Erythroblast (primary cell): ENCODE results near the gene DMD.

Experiments
- GATA1 ChIP-seq: IDR thresholded peaks from 2 replicates; pipeline ENCODE4 v1.6.1; 2011; ENCODE audit warnings: low read depth, mild to moderate bottlenecking, control low read depth, low read length, moderate library complexity
- POLR2A ChIP-seq: IDR thresholded peaks from 2 replicates; pipeline ENCODE4 v1.6.1; 2011; ENCODE audit warnings: mild to moderate bottlenecking, low read length

DNA sequence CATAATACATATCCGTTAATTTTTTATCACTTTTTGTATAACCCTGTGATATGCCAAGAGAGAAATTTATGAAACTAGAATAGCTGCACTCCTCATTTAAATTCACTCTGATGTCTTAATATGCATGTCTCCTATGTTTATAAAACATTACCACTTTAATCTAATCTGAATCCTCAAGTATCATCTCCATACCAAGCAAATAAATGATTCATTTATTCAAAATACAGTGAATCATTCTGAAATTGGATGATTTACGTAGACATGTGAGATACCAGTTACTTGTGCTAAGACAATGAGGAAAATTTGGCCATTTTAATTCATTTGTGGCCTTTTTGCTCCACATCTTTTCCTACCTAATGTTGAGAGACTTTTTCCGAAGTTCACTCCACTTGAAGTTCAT, 1704.4 kb downstream of the DMD start:
- TF ChIP-seq POLR2A (no peak), GATA1 (no peak)
